C1 segment of cervical spinal cord (tissue), 14 donors: ENCODE data around the gene CLPTM1L.

ENCODE experiments used
- DNase-seq, 14 donors: peaks; one replicate each; lab custom pipeline; 2025; lab: John Stamatoyannopoulos, UW

The CLPTM1L gene

DNA sequence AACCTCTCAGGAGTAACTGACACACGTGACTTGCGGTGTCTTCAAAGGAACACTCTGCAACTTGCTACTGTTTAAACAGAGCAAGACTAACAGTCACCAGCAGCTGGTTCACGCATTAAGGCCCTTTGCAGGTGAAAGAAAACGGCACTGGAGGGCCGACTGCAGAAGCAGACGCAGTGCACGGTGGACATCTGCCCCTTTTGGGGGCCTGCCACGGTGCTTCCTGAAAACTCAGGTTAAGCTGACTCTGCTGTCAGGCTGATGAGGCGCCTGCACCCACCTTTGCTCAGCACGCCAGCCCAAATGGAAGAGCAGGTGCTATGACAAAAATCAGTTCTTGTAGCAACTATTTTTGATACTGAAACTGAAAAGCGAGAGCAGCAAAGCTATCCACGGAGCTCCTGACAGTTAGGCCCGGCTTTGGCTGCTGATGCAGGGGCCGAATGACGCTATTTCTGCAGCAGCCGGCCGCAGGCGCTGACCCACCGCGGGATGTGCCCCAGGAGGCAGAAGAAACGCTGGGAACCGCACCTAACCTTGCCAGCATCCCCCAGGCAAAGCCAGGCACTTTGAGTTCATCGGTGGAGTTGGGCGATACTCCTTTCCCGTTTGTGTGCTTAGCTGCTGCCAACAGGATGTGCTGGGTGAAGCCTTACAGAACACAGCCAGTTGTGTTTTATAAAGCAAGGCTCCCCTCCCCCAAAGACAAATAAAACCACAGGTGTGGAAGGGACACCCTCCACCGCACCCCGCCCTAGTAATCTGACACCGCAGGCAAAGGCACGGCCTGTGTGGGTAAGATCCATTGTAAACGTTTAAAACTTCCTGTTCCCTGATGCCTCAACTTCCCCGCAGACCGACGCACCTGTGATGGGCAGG is 29.0 kb downstream of the CLPTM1L start:
- no peak for DNase-seq

DNA sequence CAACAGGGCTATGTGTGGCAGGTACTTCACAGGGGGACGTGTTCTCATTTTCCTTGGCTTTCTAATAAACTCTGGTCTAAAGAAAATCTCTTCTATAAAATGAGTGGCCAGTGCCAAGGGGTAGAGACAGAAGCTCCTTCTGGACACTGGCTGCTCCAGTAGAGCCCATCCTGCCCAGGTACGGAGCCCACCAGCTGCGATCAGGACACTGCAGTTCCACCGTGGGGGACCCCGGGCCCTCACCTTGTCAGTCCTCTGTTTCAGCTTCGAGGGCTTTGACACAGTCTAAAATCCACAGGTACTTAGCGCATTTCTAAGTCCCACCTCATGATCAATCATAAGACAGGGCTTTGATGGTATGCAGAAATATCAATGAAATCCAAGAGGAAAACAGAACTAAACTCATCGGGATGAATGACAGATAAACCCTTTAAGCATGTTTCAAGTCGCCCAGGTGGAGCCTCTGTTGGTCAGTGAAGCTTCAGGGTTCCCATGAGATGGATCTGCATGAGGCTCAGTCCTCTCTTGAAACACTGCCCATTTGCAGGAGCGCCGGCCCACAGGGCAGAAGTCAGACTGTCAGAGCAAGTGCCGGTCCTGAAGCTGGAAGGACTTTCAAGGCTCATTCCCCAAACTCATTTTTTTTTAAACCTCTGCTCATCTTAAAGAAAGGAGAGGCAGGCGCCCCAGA is 29.7 kb downstream of the CLPTM1L start:
- DNase-seq, result no peak

DNA sequence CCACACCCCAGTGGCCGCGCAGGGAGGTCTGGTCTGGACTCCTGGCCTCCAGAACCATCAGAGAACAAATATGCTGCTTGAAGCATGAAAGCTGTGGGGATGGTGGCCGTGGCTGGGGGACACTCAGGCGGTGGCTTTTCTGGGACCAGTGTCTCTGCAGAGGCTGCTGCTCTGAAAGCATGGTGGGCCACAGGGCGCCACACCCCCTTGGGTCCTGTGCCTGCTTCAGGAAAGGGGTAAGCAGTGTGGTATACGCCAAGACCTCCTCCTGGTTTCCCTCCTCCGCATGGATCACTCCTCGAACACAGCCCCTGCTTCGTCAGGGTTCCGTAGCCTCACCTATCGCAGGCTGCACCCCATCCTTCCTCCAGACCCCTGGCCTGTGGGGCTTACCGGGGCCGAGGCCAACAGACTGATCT is 30.3 kb downstream of the CLPTM1L start:
- DNase-seq, result no peak

DNA sequence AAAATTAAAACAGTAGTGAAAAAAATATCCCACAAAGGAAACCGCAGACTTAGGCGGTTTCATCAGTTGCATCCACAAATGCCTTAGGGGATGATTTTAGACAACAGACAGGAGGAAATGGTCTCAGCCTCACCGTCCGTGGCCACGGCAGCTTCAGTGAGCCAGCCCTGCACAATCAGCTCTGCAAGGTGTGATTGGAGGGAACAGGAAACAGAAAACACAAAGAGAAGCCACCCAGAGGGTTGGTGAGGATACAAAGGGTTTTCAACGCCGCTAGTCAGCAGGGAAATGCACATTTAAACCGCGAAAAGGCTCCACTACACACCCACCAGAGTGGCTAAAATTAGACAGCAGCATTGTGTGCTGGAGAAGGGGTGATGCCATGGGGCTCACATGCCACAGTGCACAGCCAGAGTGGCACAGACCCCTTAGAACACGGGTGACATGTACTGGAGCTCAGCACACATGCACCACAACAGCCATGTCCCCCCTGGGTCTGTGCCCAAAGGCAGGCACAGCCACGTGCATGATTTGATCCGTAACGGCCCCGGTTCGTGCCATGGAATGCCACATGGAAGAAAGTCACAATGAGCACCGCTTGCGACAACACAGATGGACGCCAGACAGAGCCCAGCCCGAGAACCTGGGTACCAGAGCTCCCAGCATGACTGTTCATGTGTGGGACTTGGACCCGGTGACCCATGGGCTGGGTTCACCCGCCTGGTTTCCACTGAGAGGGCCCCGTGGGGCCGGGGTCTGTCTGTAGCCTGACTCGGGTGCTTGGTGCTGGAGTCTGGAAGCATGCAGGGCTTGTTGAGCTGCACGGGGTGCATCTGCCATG is 31.7 kb downstream of the CLPTM1L start:
- no peak for DNase-seq

DNA sequence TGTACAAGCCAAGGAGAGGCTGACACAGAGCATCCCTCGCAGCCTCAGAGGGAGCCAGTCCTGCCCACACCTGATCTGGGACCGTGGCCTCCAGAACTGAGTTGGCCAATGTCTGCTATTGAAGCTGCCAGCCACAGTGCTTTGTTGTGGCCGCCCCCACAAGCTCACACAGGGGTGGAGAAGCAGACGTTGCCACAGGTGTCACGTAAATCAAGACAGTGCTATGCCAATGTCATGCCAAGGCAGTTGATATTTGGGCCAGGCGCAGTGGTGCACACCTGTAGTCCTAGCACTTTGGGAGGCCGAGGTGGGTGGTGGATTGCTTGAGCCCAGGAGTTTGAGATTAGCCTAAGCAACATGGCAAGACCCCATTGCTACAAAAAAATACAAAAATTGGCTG is 32.7 kb downstream of the CLPTM1L start:
- no peak for DNase-seq

DNA sequence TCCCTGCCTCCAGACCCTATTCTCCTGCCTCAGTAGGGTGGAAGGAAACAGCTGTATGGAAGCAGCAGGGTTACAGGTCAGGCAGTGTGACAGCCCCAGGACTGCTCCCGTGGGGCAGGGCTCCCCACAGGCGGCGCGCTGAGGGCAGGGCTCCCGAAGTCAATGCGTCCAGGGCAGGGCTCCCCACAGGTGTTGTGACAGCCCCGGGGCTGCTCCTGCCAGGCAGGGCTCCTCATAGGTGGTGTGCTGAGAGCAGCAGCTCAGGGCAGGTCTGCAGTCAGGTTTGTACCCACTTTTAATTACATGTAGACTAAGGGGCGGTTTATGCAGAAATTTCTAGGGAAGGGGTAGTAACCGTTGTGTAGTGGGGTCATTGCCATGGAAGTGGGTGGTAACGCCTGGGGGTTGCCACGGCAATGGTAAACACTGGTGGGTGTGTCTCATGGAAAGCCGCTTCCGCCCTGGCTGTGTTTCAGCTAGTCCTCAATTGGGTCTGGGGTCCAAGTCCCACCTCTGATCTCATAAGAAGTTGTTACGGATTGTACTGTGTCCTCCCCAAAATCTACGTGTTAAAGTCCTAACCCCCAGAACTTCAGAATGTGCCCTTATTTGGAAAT is 33.4 kb downstream of the CLPTM1L start:
- DNase-seq, result no peak

DNA sequence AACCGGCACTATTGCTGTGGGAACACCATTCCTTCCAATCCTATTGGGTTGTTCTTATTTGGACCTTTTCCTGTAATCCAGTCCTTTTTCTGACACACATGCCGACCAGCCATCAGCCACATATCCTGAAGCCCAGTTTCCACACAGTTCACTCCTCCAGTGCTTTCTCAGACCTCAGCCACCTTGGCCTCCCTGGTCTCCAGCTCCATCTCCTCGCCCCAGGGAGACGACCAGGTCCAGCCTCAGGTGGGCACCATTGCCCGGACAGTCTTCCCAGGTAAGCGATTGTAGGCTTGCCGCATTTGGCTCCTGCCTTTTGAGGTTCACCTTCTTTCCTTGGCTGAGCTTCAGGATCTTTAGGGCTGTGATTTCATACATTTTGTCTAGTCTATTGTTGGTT is 34.8 kb downstream of the CLPTM1L start:
- DNase-seq, result no peak

DNA sequence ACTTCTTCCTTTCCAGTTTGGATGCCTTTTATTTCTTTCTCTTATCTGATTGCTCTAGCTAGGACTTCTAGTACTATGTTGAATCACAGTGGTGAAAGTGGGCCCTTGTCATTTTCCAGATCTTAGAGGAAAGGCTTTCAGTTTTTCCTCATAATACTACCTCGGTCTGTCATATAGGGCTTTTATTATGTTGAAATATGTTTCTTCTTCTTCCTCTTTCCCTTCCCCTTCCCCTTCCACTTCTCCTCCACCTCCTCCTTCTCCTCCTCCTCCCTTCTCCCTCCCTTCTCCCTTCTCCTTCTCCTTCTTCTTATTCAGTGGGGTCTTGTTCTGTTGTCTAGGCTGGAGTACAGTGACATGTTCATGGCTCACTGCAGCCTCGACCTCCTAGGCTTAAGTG is 40.9 kb downstream of the CLPTM1L start:
- DNase-seq, result no peak

GRCh38 chr5:1302258-1302657 is 42.6 kb downstream of the CLPTM1L start:
- no peak for DNase-seq

DNA sequence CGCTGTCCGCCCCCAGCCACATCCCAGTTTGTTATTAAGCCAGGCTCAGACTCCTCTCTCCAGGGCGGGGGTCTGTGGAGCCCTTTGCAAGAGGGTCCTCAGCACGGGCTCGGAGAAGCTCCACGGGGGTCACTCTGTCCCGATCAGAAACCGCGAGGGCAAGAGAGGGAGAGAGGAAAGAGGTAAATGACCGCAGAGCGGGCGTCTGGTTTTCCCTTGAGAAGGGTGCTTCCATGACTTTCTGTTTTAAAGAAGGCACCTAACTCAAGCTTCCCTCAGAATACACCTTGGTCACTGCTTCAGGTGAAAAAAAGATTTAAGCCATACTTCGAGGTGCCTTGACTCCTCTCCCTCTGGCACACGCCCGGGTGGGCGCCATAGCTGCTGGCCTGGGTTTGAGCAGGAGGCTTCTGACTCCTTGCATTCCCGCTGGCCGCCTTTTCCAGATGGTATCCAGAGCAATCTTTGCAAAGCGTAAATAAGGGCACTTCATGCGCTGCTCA is 44.3 kb downstream of the CLPTM1L start:
- DNase-seq, result no peak

DNA sequence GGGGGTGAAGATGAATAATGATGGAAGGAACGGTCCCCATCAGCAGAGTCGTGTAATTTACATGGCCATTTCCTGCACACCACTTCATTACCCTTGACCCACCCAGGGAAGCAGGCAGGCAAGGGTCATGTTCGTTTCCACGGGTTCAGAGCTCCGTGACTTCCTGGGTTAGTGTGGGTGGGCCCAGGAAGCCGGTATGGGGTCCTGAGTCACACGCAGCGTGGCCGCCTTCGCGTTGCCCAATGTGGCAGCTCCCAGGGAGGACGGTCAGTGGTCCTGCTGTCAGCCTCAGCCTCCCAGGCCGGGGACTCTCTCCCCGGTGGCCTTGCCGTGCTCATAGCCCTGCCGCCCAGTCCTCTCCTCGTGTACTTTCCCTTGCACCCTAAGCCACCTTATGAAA is 44.9 kb downstream of the CLPTM1L start:
- DNase-seq, result no peak

- DNase-seq, result no peak
Observed at GRCh38 chr5:1299511-1299850, 45.4 kb downstream of the CLPTM1L start.

DNA sequence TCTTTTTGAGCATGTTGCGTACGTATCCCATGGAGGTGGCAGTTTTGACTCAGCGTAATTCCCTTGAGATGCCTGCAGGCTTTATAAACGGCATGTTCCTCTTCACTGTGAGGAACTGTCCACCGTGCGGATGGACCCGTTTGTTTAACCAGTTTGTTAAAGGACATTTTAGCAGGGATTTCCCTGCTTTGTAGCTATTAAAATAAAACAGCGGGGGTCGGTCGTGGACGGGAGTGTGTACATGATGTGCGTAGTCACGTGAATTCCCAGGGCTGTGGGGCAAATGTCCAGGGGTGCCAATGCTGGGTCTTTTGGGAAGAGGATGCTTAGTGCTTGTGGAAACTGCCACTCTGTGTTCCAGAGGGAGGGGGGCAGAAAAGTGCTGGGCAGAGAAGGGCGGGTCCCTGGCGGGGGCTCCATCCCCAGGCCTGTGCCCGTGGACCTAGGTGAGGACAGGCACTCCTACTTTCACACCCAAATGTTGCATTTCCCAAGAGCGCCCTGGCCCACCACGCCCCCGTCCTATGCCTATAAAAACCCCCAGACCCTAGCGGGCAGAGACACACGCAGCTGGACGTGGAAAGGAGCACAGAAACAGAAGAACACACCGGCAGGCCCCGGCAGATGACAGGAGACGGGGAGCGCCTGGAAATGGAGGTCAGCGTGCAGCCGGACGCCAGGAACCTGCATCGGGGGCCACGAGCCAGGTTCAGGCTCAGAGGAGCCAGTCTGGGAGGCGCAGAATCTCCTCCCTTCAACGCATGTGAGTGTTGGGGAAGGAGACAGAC is 46.0 kb downstream of the CLPTM1L start:
- DNase-seq, result no peak

- DNase-seq, result no peak
Observed at GRCh38 chr5:1298067-1298551, 46.8 kb downstream of the CLPTM1L start.

DNA sequence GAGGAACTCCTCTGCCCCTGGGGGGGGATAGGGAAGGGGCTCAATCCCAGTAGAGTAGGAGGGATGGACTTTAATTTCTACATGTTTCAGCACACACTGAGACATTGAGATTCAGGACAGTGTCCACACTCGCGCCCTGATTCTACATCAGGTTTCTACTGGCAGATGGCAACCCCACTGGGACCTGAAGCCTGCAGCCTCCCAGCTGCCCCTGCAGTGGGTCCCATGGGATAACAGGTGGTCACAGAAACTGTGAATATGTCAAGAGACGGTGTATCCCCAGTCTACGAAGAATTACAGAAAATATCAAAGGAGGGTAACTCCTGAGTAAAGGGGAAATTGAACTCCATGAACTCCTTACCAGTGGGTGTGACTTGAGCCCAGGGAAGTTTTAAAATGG is 47.7 kb downstream of the CLPTM1L start:
- DNase-seq, result no peak

DNA sequence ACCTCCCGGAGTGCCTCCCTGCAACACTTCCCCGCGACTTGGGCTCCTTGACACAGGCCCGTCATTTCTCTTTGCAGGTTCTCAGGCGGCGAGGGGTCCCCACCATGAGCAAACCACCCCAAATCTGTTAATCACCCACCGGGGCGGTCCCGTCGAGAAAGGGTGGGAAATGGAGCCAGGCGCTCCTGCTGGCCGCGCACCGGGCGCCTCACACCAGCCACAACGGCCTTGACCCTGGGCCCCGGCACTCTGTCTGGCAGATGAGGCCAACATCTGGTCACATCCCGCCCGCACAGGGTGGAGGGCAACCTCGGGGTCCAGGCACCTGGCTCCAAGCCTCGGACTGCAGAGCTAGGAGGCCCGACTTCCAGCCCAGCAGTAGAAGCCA is 49.3 kb downstream of the CLPTM1L start:
- no peak for DNase-seq

- DNase-seq, result no peak
Observed at GRCh38 chr5:1294835-1295649, 49.9 kb downstream of the CLPTM1L start, which contains the start of gene TERT. TSS of gene TERT (minus strand) at chr5:1295068. CDS start at chr5:1294989, 79 bp downstream.

DNA sequence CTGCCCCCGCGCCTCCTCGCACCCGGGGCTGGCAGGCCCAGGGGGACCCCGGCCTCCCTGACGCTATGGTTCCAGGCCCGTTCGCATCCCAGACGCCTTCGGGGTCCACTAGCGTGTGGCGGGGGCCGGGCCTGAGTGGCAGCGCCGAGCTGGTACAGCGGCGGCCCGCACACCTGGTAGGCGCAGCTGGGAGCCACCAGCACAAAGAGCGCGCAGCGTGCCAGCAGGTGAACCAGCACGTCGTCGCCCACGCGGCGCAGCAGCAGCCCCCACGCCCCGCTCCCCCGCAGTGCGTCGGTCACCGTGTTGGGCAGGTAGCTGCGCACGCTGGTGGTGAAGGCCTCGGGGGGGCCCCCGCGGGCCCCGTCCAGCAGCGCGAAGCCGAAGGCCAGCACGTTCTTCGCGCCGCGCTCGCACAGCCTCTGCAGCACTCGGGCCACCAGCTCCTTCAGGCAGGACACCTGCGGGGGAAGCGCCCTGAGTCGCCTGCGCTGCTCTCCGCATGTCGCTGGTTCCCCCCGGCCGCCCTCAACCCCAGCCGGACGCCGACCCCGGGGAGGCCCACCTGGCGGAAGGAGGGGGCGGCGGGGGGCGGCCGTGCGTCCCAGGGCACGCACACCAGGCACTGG is 50.6 kb downstream of the CLPTM1L start:
- DNase-seq, result no peak
